ENCODE measurements around the gene ST6GALNAC6.

The ST6GALNAC6 gene

GRCh38 chr9:127916720-127917581, 17.5 kb upstream of the ST6GALNAC6 start, which contains the start of gene ST6GALNAC4:
Gene ST6GALNAC4, minus strand, starts transcription at chr9:127917041. Its CDS starts 622 bp downstream, at chr9:127916419.
- DNase-seq (ENCODE audit: low read depth, low spot score), result peak; percentile 90
- H3K4me3 ChIP-seq (ENCODE audit: low read depth, low read length), result peak within 1 kb of the TSS; percentile 57
- TF ChIP-seq CTCF (IDR thresholded peaks at IDR 0.05; ENCODE audit: low read depth, low read length), result no peak
- in situ Hi-C loops (cut with HindIII; ENCODE audit: low sequenced_read_pairs), result no loop called here

GRCh38 chr9:127915801-127916719, 16.7 kb upstream of the ST6GALNAC6 start:
- no peak for DNase-seq (ENCODE audit: low read depth, low spot score)
- in situ Hi-C loops (cut with HindIII; ENCODE audit: low sequenced_read_pairs), result no loop called here
- TF ChIP-seq CTCF (IDR thresholded peaks at IDR 0.05; ENCODE audit: low read depth, low read length), result no peak
- peak overlapping the region; percentile 57 for H3K4me3 ChIP-seq (ENCODE audit: low read depth, low read length)

GRCh38 chr9:127915325-127915752, 15.9 kb upstream of the ST6GALNAC6 start:
- no peak for DNase-seq (ENCODE audit: low read depth, low spot score)
- H3K4me3 ChIP-seq (ENCODE audit: low read depth, low read length), result no peak overlapping the region
- no peak for TF ChIP-seq CTCF (IDR thresholded peaks at IDR 0.05; ENCODE audit: low read depth, low read length)
- in situ Hi-C loops (cut with HindIII; ENCODE audit: low sequenced_read_pairs), result no loop called here

- DNase-seq (ENCODE audit: low read depth, low spot score), result no peak
- no peak overlapping the region for H3K4me3 ChIP-seq (ENCODE audit: low read depth, low read length)
- in situ Hi-C loops (cut with HindIII; ENCODE audit: low sequenced_read_pairs), result no loop called here
- no peak for TF ChIP-seq CTCF (IDR thresholded peaks at IDR 0.05; ENCODE audit: low read depth, low read length)
Measured at GRCh38 chr9:127913682-127914081, 14.3 kb upstream of the ST6GALNAC6 start.

DNA sequence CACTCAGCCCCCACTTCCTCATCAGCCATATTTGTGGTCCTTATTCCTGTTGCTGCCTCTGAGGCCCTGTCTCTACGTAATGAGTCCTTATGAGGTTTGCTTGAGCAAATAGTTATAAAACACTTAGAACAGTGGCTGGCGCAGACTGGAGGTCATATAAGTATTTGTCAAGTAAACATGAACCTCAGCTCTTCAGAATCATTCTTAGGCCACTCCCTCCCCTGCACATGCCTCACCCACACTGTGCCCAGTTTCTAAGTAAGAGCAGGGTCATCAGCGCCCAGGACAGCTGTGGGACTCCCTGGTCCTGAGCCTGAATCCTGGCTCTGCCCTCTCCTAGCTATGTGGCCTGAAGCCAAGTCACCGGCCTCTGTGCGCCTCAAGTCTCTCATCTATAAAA, 13.5 kb upstream of the ST6GALNAC6 start:
- DNase-seq (ENCODE audit: low read depth, low spot score), result no peak
- TF ChIP-seq CTCF (IDR thresholded peaks at IDR 0.05; ENCODE audit: low read depth, low read length), result no peak
- no peak overlapping the region for H3K4me3 ChIP-seq (ENCODE audit: low read depth, low read length)
- in situ Hi-C loops (cut with HindIII; ENCODE audit: low sequenced_read_pairs), result no loop called here

DNA sequence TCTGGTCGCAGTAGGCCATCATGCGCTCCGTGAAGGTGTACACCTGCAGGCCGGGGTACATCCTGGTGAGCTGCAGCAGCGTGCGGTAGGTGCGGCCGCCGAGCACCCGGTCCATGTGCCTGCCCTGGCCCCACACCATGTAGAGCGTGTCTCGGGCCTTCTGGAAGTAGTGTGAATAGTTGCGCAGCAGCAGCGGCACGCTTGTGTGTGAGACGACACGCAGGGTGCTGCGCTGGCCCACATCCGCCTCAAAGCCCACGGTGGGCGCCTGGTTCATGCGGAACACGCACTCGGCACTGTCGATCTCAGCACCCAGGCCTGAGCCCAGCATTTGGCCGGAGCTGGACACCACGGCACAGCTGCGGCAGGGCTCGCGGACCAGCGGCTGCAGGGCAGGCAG, 12.9 kb upstream of the ST6GALNAC6 start:
- H3K4me3 ChIP-seq (ENCODE audit: low read depth, low read length), result no peak overlapping the region
- in situ Hi-C loops (cut with HindIII; ENCODE audit: low sequenced_read_pairs), result no loop called here
- DNase-seq (ENCODE audit: low read depth, low spot score), result no peak
- TF ChIP-seq CTCF (IDR thresholded peaks at IDR 0.05; ENCODE audit: low read depth, low read length), result no peak
